Sigmoid colon (tissue), 7 donors: ENCODE data around the gene ZP1. TPM values are rescaled to one million over a fixed set of nuclear protein-coding genes. Genes with fewer than 3 reads are reported as not detected.
A peak's percentile ranks its signal among the peaks of the same experiment; 100 is the strongest.

Experiments
- DNase-seq: peaks from one replicate; pipeline ENCODE4 v3.0.0-alpha.2; 2019
- H3K27ac ChIP-seq, 4 donors: fragments of 200-600 bp; sonication (generic); one replicate each; pipeline ENCODE4 v1.5.1; 2016 to 2019; ENCODE audit warnings: mild to moderate bottlenecking in 1 of 4
- H3K27me3 ChIP-seq, 3 donors: fragments of 200-600 bp; sonication (generic); one replicate each; pipeline ENCODE4 v1.5.1; 2019; ENCODE audit warnings: mild to moderate bottlenecking in 1 of 3
- H3K36me3 ChIP-seq, 4 donors: fragments of 200-600 bp; sonication (generic); one replicate each; pipeline ENCODE4 v1.5.1; 2016 to 2019
- H3K4me1 ChIP-seq, 4 donors: fragments of 200-600 bp; sonication (generic); one replicate each; pipeline ENCODE4 v1.5.1; 2017 to 2019
- H3K4me3 ChIP-seq, 4 donors: fragments of 200-600 bp; sonication (generic); one replicate each; pipeline ENCODE4 v1.5.1; 2017 to 2019; ENCODE audit warnings: mild to moderate bottlenecking in 2 of 4, moderate library complexity in 1 of 4
- H3K9me3 ChIP-seq, 4 donors: fragments of 200-600 bp in 3 of 4; sonication (generic) in 3 of 4; one replicate each; pipeline versions ENCODE4 v1.5.1 to v1.6.1; 2013 to 2019
- CTCF ChIP-seq, 4 experiments: fragments of 450-650 bp in 3 of 4; fragments of 200-600 bp in 1 of 4; IDR thresholded peaks; one replicate each; pipeline ENCODE4 v1.5.1; 2016 to 2019; ENCODE audit warnings: antibody characterized with exemption in 4 of 4, mild to moderate bottlenecking in 3 of 4, moderate library complexity in 2 of 4
- EP300 ChIP-seq, 4 donors: sonication (generic); formaldehyde crosslinking; IDR thresholded peaks; one replicate each; pipeline ENCODE4 v1.6.1; 2017; ENCODE audit warnings: antibody characterized with exemption in 4 of 4
- POLR2A ChIP-seq, 2 donors: fragments of 450-650 bp; IDR thresholded peaks; one replicate each; pipeline ENCODE4 v1.6.1; 2016; ENCODE audit warnings: antibody characterized with exemption in 2 of 2, mild to moderate bottlenecking in 2 of 2, moderate library complexity in 2 of 2
- POLR2AphosphoS5 ChIP-seq, 4 donors: sonication (generic); formaldehyde crosslinking; IDR thresholded peaks; one replicate each; pipeline ENCODE4 v1.6.1; 2017; ENCODE audit warnings: antibody characterized with exemption in 4 of 4
- WGBS, 2 donors: extraction: QIAGEN DNeasy Blood & Tissue Kit; methylation state at CpG; one replicate each; pipeline ENCODE4 v1.1.7; 2013; 5-methylcytosine and 5-hydroxymethylcytosine counted together
- intact Hi-C: fragments of 100-400 bp; cut with DNase I; formaldehyde crosslinking; loops from one replicate; pipeline ENCODE4 v1.15.1; 2023
- polyA plus RNA-seq, 3 donors: library from polyadenylated mRNA; stranded (reverse); fragments of 200-250 nt; gene quantifications; one replicate each; pipeline ENCODE4 v1.2.3, GENCODE V29; 2013
- total RNA-seq, 4 donors: library from RNA; depleted of rRNA; stranded (reverse); fragments of >200 nt; gene quantifications; one replicate each; pipeline ENCODE4 v1.1.0, GENCODE V29; 2016
- donor health status: healthy with polysubstance abuse.
- donor health status: Bipolar disorder and iron deficiency.
- donor health status: healthy.

The ZP1 gene
- total and polyA plus RNA-seq, 7 donors = 0.15 TPM; not detected in 6

DNA sequence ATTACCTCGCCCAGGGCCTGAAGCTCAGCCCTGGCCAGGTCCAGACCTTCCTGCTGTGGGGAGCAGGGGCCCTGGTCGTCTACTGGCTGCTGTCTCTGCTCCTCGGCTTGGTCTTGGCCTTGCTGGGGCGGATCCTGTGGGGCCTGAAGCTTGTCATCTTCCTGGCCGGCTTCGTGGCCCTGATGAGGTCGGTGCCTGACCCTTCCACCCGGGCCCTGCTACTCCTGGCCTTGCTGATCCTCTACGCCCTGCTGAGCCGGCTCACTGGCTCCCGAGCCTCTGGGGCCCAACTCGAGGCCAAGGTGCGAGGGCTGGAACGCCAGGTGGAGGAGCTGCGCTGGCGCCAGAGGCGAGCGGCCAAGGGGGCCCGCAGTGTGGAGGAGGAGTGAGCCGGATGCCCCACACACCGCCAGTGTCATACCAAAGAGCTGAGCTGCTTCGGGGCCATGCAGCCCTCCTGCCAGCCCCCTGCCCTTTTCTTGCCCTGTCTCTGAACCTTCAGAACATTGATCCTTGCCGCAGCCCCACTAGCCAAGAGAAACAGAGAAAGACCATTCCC lies 54.5 kb downstream of the ZP1 start:
- WGBS, 2 donors = 91 to 93% methylated on average over 23 of the region's 23 CpGs
- Histone ChIP-seq H3K36me3 (peaks cover 26 to 41% (median 30%) of the 10 kb centered on the region in 4 donors), H3K4me3 (no peak overlapping the region), H3K9me3 (no peaks in the 10 kb centered on the region), H3K4me1 (peaks cover 0 to 40% (median 33%) of the 10 kb centered on the region in 4 donors), H3K27ac (no peak overlapping the region), H3K27me3 (peaks cover 10 to 22% (median 10%) of the 10 kb centered on the region in 3 donors)
- no peak for DNase-seq
- TF ChIP-seq POLR2AphosphoS5 (IDR thresholded peaks at IDR 0.05) (no peak), CTCF (IDR thresholded peaks at IDR 0.05) (no peak), EP300 (IDR thresholded peaks at IDR 0.05) (no peak), POLR2A (IDR thresholded peaks at IDR 0.05) (no peak)
- intact Hi-C loops = no loop called here

DNA sequence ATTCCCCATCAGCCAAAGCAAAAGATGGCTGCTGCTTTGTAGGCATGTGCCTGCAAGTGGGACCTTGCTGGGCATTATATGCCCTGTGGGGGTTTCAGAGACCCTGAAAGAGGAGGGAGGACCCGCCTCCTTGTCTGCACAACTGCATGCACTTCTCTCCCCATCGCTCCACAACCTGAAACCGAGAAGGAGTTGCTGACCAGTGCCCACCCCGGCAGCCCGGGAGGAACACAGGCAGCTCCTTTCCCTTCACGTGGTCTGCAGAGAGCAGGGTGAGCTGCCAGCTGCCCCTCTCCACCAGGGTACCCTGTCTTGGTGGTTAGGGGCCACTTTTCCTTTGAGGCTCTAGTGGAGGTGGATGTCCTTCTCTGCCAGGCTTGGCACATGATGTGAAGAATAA lies 55.6 kb downstream of the ZP1 start:
- WGBS, 2 donors = 91 to 93% methylated on average over 6 of the region's 6 CpGs
- H3K36me3 ChIP-seq = peaks cover 26 to 41% (median 30%) of the 10 kb centered on the region in 4 donors
- no peak for TF ChIP-seq POLR2AphosphoS5 (IDR thresholded peaks at IDR 0.05)
- TF ChIP-seq EP300 (IDR thresholded peaks at IDR 0.05) = no peak
- TF ChIP-seq POLR2A (IDR thresholded peaks at IDR 0.05) = no peak
- no peak for TF ChIP-seq CTCF (IDR thresholded peaks at IDR 0.05)
- DNase-seq = no peak
- H3K4me3 ChIP-seq = no peak overlapping the region
- H3K9me3 ChIP-seq = no peaks in the 10 kb centered on the region
- no peak overlapping the region for H3K27ac ChIP-seq
- peaks cover 0 to 35% (median 33%) of the 10 kb centered on the region in 4 donors for H3K4me1 ChIP-seq
- intact Hi-C loops = no loop called here
- peaks cover 10 to 22% (median 10%) of the 10 kb centered on the region in 3 donors for H3K27me3 ChIP-seq

DNA sequence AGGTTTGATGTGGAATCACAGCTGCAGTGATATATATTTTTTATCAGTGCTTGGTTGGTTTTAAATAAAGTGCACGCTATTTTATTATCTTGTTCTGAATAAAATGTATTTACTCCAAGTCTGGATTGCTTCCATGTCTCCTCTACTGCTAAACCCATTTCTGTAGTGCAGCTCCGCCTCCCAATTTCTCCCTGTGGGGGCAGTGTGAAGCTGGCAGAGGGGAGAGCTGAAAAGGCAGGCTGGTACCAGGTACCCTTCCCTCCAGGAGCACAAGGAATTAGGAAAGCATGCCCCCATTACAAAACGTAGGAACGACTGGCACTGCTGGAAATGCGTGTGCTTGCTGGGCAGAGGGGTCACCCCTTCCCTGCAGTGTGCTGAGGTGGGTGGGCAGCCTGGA lies 56.0 kb downstream of the ZP1 start:
- TF ChIP-seq CTCF (IDR thresholded peaks at IDR 0.05) = no peak
- no peak for TF ChIP-seq POLR2AphosphoS5 (IDR thresholded peaks at IDR 0.05)
- TF ChIP-seq POLR2A (IDR thresholded peaks at IDR 0.05) = no peak
- no peak for TF ChIP-seq EP300 (IDR thresholded peaks at IDR 0.05)
- Histone ChIP-seq H3K36me3 (peaks cover 26 to 41% (median 30%) of the 10 kb centered on the region in 4 donors), H3K27ac (no peak overlapping the region), H3K27me3 (peaks cover 10 to 22% (median 10%) of the 10 kb centered on the region in 3 donors), H3K9me3 (no peaks in the 10 kb centered on the region), H3K4me1 (peaks cover 0 to 35% (median 33%) of the 10 kb centered on the region in 4 donors), H3K4me3 (no peak overlapping the region)
- intact Hi-C loops = no loop called here
- 77 to 82% methylated on average over 5 of the region's 5 CpGs for WGBS, 2 donors
- DNase-seq = no peak

- H3K9me3 ChIP-seq = no peaks in the 10 kb centered on the region
- TF ChIP-seq POLR2AphosphoS5 (IDR thresholded peaks at IDR 0.05) (no peak), EP300 (IDR thresholded peaks at IDR 0.05) (no peak), POLR2A (IDR thresholded peaks at IDR 0.05) (no peak), CTCF (IDR thresholded peaks at IDR 0.05) (no peak)
- WGBS, 2 donors = 53 to 60% methylated on average over 6 of the region's 6 CpGs
- no peak overlapping the region for H3K27ac ChIP-seq
- peaks cover 26 to 41% (median 30%) of the 10 kb centered on the region in 4 donors for H3K36me3 ChIP-seq
- peaks cover 10 to 22% (median 10%) of the 10 kb centered on the region in 3 donors for H3K27me3 ChIP-seq
- intact Hi-C loops = no loop called here
- DNase-seq = no peak
- H3K4me1 ChIP-seq = peaks cover 0 to 35% (median 31%) of the 10 kb centered on the region in 4 donors
- peak overlapping the region in 3 of 4 donors; percentile 55 to 68 (median 63) for H3K4me3 ChIP-seq
Observed at GRCh38 chr11:60923800-60924109, 56.4 kb downstream of the ZP1 start.
